Fibroblast of peridontal ligament (primary cell): Measurements from ENCODE around the gene MTTP.
"Not testable (repeated sequence)": the region's sequence is repeated elsewhere in the genome, so short reads cannot be mapped to it uniquely, and the experiment has no call there.

Experiments
- DNase-seq: peaks from one replicate; pipeline ENCODE4 v3.0.0-alpha.2; 2010; ENCODE audit errors: extremely low read depth

The MTTP gene

GRCh38 chr4:99574530-99575324 lies at the start of gene MTTP:
TSS of gene MTTP (plus strand) at chr4:99574824. CDS start at chr4:99574910, 86 bp downstream.
- DNase-seq = peak; percentile 10

GRCh38 chr4:99529228-99529627 lies 45.4 kb upstream of the MTTP start:
- DNase-seq = peak; percentile 32

GRCh38 chr4:99529956-99530355 lies 44.7 kb upstream of the MTTP start:
- DNase-seq = peak; percentile 8

- not testable (repeated sequence) for DNase-seq
Measured at GRCh38 chr4:99534699-99535098, 39.9 kb upstream of the MTTP start.

GRCh38 chr4:99536271-99536670 lies 38.4 kb upstream of the MTTP start:
- no peak for DNase-seq

GRCh38 chr4:99536848-99537247 lies 37.8 kb upstream of the MTTP start:
- no peak for DNase-seq

GRCh38 chr4:99537674-99538073 lies 37.0 kb upstream of the MTTP start:
- DNase-seq = no peak

- DNase-seq = no peak
Measured at GRCh38 chr4:99540277-99540939, 34.2 kb upstream of the MTTP start.

- peak; percentile 13 for DNase-seq
Measured at GRCh38 chr4:99552872-99553271, 21.8 kb upstream of the MTTP start.

GRCh38 chr4:99563310-99564186 lies 11.1 kb upstream of the MTTP start, which contains the start of gene TRMT10A:
TSS of gene TRMT10A (minus strand) at chr4:99564039. CDS start at chr4:99559338, 4,701 bp downstream.
- DNase-seq = peak; percentile 98

- DNase-seq = no peak
Measured at GRCh38 chr4:99564921-99565320, 9.7 kb upstream of the MTTP start.

- no peak for DNase-seq
Measured at GRCh38 chr4:99571883-99572282, 2.7 kb upstream of the MTTP start.

- DNase-seq = no peak
Measured at GRCh38 chr4:99572527-99573240, 1.9 kb upstream of the MTTP start.

GRCh38 chr4:99573735-99574368 lies 772 bp upstream of the MTTP start:
- no peak for DNase-seq

- no peak for DNase-seq
Measured at GRCh38 chr4:99578714-99579113, 4.1 kb downstream of the MTTP start.

- no peak for DNase-seq
Measured at GRCh38 chr4:99585516-99585915, 10.9 kb downstream of the MTTP start.

- DNase-seq = no peak
Measured at GRCh38 chr4:99586322-99586721, 11.7 kb downstream of the MTTP start.

GRCh38 chr4:99586797-99587196 lies 12.2 kb downstream of the MTTP start:
- no peak for DNase-seq

- no peak for DNase-seq
Measured at GRCh38 chr4:99587309-99587708, 12.7 kb downstream of the MTTP start.

- no peak for DNase-seq
Measured at GRCh38 chr4:99587803-99588202, 13.2 kb downstream of the MTTP start.

- no peak for DNase-seq
Measured at GRCh38 chr4:99591757-99592156, 17.1 kb downstream of the MTTP start.
